OCI-LY1 (cell line): ENCODE results near the gene CLTCL1.

ENCODE experiments used
- H2AFZ ChIP-seq: fragments of 200-600 bp; sonication (generic), shearing (Covaris generic); 2 replicates; pipeline ENCODE4 v1.6.0; 2014; ENCODE audit warnings: antibody characterized with exemption, mild to moderate bottlenecking, low read length
- H3F3A ChIP-seq: fragments of 200-600 bp; sonication (generic), shearing (Covaris generic); 2 replicates; pipeline ENCODE4 v1.6.0; 2014; ENCODE audit warnings: mild to moderate bottlenecking, antibody characterized with exemption, low read length, moderate library complexity; ENCODE audit not compliant: insufficient read depth
- H3K27ac ChIP-seq: fragments of 200-600 bp; sonication (generic); 2 replicates; pipeline ENCODE4 v1.5.1; 2014; ENCODE audit warnings: low read length, mixed run types, mild to moderate bottlenecking, low read depth; ENCODE audit not compliant: poor library complexity, severe bottlenecking
- H3K27me3 ChIP-seq: fragments of 200-600 bp; sonication (generic); 2 replicates; pipeline ENCODE4 v1.6.0; 2014; ENCODE audit warnings: antibody characterized with exemption, mild to moderate bottlenecking, low read length, moderate library complexity; ENCODE audit not compliant: insufficient read depth
- H3K36me3 ChIP-seq: fragments of 200-600 bp; sonication (generic); 2 replicates; pipeline ENCODE4 v1.6.1; 2014; ENCODE audit warnings: mild to moderate bottlenecking, antibody characterized with exemption, low read length, moderate library complexity, mixed read lengths; ENCODE audit not compliant: insufficient read depth
- H3K4me1 ChIP-seq: fragments of 200-600 bp; sonication (generic); 2 replicates; pipeline ENCODE4 v1.5.1; 2014; ENCODE audit warnings: mild to moderate bottlenecking, low read length, moderate library complexity; ENCODE audit not compliant: insufficient read depth, severe bottlenecking
- H3K4me2 ChIP-seq: fragments of 200-600 bp; sonication (generic), shearing (Covaris generic); 2 replicates; pipeline ENCODE4 v1.6.1; 2014; ENCODE audit warnings: low read length
- H3K4me3 ChIP-seq: fragments of 200-600 bp; sonication (generic); 2 replicates; pipeline ENCODE4 v1.5.1; 2014; ENCODE audit warnings: low read length, low read depth, mild to moderate bottlenecking, mixed read lengths; ENCODE audit not compliant: poor library complexity, severe bottlenecking
- H3K79me2 ChIP-seq: fragments of 200-600 bp; shearing (Covaris generic); 2 replicates; pipeline ENCODE4 v1.6.1; 2016; ENCODE audit warnings: mixed run types, low read length, mixed read lengths; ENCODE audit not compliant: insufficient read depth
- H3K9ac ChIP-seq: fragments of 200-600 bp; sonication (generic), shearing (Covaris generic); 2 replicates; pipeline ENCODE4 v1.6.1; 2014; ENCODE audit warnings: mild to moderate bottlenecking, low read length, mixed read lengths
- H3K9me2 ChIP-seq: fragments of 200-600 bp; sonication (generic), shearing (Covaris generic); 2 replicates; pipeline ENCODE4 v1.6.1; 2014; ENCODE audit warnings: low read depth, mild to moderate bottlenecking, low read length, mixed read lengths
- H3K9me3 ChIP-seq: fragments of 200-600 bp; shearing (Covaris generic); 2 replicates; pipeline ENCODE4 v1.6.1; 2014; ENCODE audit warnings: low read length, mixed read lengths
- H4K20me1 ChIP-seq: fragments of 200-600 bp; sonication (generic), shearing (Covaris generic); 2 replicates; pipeline ENCODE4 v1.6.0; 2016; ENCODE audit warnings: mild to moderate bottlenecking, low read length; ENCODE audit not compliant: insufficient read depth
- CTCF ChIP-seq: fragments of 200-600 bp; sonication (generic), shearing (Covaris generic); IDR thresholded peaks from 2 replicates; pipeline ENCODE4 v1.5.1; 2017; ENCODE audit warnings: mild to moderate bottlenecking, antibody characterized with exemption, low read length, moderate library complexity, mixed read lengths
- EZH2 ChIP-seq: fragments of 200-600 bp; sonication (generic), shearing (Covaris generic); IDR thresholded peaks from 2 replicates; pipeline ENCODE4 v1.8.0; 2017; ENCODE audit warnings: borderline replicate concordance, mixed run types, mild to moderate bottlenecking, antibody characterized with exemption, low read length, moderate library complexity, mixed read lengths

The CLTCL1 gene

GRCh38 chr22:19168088-19168890 lies 123.2 kb downstream of the CLTCL1 start:
- Histone ChIP-seq H3K9me3 (no peaks in the 10 kb centered on the region), H3F3A (no peaks in the 10 kb centered on the region), H4K20me1 (no peaks in the 10 kb centered on the region), H3K79me2 (peaks cover 13% of the 10 kb centered on the region), H3K36me3 (no peaks in the 10 kb centered on the region; the same call in 1 of the 2 replicates), H3K4me3 (no peak overlapping the region), H3K9ac (no peak overlapping the region), H3K4me2 (no peak overlapping the region), H3K9me2 (no peaks in the 10 kb centered on the region), H2AFZ (no peak overlapping the region), H3K27ac (no peak overlapping the region), H3K4me1 (peaks cover 21% of the 10 kb centered on the region), H3K27me3 (peaks cover 13% of the 10 kb centered on the region)
- TF ChIP-seq EZH2 (no peak), CTCF (no peak)

- no peak for TF ChIP-seq CTCF
- no peak for TF ChIP-seq EZH2
- Histone ChIP-seq H3K36me3 (no peaks in the 10 kb centered on the region; the same call in 1 of the 2 replicates), H3F3A (no peaks in the 10 kb centered on the region), H3K9me3 (no peaks in the 10 kb centered on the region), H3K27me3 (peaks cover 13% of the 10 kb centered on the region), H3K4me2 (no peak overlapping the region), H3K27ac (no peak overlapping the region), H3K4me3 (no peak overlapping the region), H2AFZ (no peak overlapping the region), H4K20me1 (no peaks in the 10 kb centered on the region), H3K79me2 (peaks cover 7% of the 10 kb centered on the region), H3K4me1 (peaks cover 11% of the 10 kb centered on the region), H3K9me2 (no peaks in the 10 kb centered on the region), H3K9ac (no peak overlapping the region)
Observed at GRCh38 chr22:19167106-19167869, 124.2 kb downstream of the CLTCL1 start.

GRCh38 chr22:19166421-19166820 lies 125.1 kb downstream of the CLTCL1 start:
- no peaks in the 10 kb centered on the region; the same call in 1 of the 2 replicates for H3K36me3 ChIP-seq
- H3K27me3 ChIP-seq: peaks cover 13% of the 10 kb centered on the region
- H3K9me2 ChIP-seq: no peaks in the 10 kb centered on the region
- H3K4me3 ChIP-seq: no peak overlapping the region
- no peak for TF ChIP-seq CTCF
- TF ChIP-seq EZH2: no peak
- no peak overlapping the region for H3K9ac ChIP-seq
- no peaks in the 10 kb centered on the region for H3F3A ChIP-seq
- H2AFZ ChIP-seq: no peak overlapping the region
- no peak overlapping the region for H3K4me2 ChIP-seq
- H3K4me1 ChIP-seq: peaks cover 9% of the 10 kb centered on the region
- no peaks in the 10 kb centered on the region for H4K20me1 ChIP-seq
- no peaks in the 10 kb centered on the region for H3K9me3 ChIP-seq
- H3K79me2 ChIP-seq: no peaks in the 10 kb centered on the region
- H3K27ac ChIP-seq: no peak overlapping the region
